ENCODE data around the gene SGMS1. TPM values are rescaled to one million over a fixed set of nuclear protein-coding genes. Genes with fewer than 3 reads are reported as not detected.
"Not testable (repeated sequence)": the region's sequence is repeated elsewhere in the genome, so short reads cannot be mapped to it uniquely, and the experiment has no call there.

Gene SGMS1
- total RNA-seq, 1 experiment from 2014 or later, result 25.5 TPM

DNA sequence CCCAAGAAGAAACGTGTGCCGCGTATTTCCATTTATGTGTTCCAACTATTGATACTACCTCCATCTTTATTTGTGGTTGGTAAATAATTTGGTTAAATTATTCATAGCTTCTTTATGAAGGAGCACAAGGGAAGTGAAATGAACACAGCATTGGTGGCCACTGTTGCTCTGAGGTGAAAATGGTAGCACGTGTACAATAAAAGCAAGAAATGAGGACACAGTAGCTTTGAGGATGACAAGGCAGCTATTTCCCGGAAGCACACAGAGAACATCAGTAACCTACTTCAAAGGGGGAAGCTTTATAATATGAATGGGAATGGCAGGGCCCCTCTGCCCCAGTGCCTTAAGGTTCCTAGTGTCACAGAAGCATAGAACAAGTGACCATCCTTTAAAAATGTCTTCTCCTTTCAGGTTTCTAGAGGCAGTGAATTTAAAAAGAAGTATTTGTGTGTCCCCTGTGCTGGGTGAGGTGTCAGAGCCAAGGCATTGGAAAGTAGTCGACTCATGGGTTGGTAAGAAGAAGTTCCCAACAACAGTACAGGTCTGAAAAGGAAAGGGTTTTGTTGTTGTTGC, 78.8 kb downstream of the SGMS1 start:
- no peak for DNase-seq (ENCODE audit: low spot score)
- in situ Hi-C loops (cut with HindIII; ENCODE audit: low sequenced_read_pairs), result no loop called here

DNA sequence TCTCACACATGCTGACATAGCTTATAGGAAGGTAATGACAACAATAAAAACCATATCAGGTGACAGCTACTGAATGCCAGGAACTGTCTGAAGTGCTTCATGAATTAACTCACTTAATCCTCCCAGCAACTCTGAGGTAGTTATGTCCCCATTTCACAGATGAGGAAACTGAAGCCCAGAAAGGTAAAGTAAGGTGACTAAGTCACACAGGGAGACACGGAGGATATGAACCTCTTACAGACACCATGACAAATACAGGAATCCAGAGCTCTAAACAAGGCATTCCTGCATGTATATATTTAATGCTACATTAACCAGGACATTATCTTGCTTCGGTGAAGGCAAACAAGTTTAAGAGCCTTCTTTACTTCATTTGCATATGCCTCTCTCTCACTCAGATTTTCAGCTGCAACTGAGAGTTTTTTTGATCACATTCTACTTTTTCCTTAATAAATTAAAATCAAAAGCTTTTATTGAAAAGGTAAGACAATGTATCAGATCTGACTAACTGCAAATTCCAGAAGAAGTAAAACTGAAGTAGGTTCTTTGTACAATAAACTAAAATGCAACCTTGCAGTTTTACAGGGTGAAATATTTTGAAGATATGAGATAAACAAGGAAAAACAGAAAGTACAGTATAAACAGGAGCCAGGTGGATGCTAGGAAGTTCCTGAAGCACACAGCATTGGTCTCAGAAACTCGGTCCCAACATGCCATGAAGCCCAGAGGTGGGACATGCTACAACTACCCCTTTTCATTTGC, 79.5 kb downstream of the SGMS1 start:
- DNase-seq (ENCODE audit: low spot score), result no peak
- in situ Hi-C loops (cut with HindIII; ENCODE audit: low sequenced_read_pairs), result no loop called here

DNA sequence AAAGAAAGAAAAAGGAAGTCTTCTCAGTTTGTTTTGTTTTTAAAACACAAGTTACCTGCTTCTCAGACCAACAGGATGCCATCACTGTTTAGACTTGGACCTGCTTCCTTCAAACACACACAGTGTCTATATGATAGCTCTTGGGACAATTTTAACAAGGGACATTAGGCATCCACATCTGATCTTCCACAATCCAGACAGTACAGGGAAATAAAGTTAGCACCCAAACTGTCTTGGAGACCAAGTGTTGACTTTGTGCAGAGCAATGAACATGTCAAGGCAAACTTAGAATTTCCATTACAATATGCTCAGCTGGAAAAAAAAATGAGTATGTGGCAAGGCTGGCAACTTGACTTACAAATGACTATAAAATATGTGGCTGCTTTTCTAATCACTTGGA, 80.9 kb downstream of the SGMS1 start:
- in situ Hi-C loops (cut with HindIII; ENCODE audit: low sequenced_read_pairs), result no loop called here
- DNase-seq (ENCODE audit: low spot score), result no peak

DNA sequence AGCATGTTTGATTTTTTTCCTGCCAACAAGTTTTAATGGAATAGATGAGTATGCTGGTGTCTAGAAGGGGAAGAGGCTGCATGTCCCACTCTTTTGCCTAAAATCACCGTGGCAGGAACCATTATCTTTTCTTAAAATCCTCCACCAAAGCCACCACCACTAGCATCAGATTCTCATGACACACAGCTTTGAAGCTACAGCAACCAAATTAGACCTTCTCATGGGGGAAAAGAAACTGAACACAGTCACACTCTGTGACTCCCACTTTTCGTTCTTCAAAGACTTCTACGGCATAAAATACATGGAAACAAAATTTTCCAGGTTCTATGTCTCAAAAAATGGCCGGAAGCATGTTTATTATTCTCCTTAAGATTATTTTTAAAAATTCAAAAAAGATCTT, 81.8 kb downstream of the SGMS1 start:
- no peak for DNase-seq (ENCODE audit: low spot score)
- in situ Hi-C loops (cut with HindIII; ENCODE audit: low sequenced_read_pairs), result no loop called here

DNA sequence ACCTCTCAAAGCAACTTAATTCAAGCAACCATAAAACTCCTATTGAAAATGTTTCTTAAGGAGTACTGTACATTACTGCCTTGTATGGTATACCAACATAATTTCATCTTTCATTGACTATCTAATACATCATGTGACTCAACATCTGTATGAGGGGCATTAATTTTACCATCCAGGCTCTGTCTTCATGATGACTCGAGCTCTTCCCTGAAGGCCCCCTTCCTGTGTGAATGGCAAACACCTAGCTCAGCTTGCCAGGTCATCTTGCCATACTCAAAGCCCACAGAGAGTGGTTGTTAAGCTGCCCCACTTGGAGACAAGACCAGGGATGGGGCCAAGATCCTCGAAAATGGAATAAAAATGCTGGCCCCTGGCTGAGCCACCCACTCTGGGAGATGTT, 82.4 kb downstream of the SGMS1 start:
- DNase-seq (ENCODE audit: low spot score), result no peak
- in situ Hi-C loops (cut with HindIII; ENCODE audit: low sequenced_read_pairs), result no loop called here

DNA sequence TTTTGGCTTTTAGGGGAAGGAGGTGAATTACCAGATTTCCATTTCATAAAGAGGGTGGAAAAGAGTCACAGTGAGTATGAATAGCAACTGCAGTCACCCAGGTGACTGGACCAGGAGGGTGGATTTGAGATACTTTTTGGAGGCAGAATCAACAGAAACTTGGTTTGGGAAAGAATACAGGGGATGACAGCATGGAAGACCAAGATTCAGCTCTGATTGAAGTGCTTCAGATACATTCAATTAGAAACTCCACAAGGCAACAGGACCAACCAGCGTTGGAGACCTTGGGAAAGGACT, 83.0 kb downstream of the SGMS1 start:
- DNase-seq (ENCODE audit: low spot score), result no peak
- in situ Hi-C loops (cut with HindIII; ENCODE audit: low sequenced_read_pairs), result no loop called here

DNA sequence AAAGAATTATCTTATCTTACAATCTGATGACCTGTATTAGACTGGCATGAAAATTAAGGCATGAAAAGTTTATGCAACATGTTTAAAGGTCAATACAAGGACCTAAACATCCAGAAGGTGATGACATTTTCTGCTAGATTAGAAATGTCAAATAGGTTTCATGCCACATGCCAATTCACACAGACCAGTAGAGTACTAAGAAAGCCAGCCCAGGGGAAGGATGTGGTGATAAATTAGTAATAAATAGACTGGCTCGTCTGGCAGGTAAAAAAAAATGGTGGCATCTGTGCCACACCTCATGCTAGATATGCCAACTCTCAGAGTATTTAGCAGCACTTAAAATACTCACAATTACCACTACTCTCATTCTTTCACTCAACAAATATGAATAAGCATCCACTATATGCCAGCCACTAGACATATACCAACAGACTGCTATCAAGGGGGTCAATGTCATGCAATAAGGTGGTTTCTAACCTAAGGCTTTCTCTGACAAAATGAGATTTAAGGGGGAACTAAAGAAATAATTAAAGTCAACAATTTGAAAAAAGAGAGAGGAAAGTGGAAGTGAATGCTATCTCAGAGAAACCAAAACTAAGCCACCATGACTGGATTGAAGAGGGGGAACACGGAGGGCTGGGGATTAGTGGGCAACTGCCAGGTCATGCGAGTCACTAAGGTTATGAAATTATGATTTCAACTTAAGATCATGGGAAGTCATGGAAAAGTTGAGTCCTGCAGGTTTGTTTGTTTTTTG, 83.5 kb downstream of the SGMS1 start:
- in situ Hi-C loops (cut with HindIII; ENCODE audit: low sequenced_read_pairs), result no loop called here
- DNase-seq (ENCODE audit: low spot score), result no peak

DNA sequence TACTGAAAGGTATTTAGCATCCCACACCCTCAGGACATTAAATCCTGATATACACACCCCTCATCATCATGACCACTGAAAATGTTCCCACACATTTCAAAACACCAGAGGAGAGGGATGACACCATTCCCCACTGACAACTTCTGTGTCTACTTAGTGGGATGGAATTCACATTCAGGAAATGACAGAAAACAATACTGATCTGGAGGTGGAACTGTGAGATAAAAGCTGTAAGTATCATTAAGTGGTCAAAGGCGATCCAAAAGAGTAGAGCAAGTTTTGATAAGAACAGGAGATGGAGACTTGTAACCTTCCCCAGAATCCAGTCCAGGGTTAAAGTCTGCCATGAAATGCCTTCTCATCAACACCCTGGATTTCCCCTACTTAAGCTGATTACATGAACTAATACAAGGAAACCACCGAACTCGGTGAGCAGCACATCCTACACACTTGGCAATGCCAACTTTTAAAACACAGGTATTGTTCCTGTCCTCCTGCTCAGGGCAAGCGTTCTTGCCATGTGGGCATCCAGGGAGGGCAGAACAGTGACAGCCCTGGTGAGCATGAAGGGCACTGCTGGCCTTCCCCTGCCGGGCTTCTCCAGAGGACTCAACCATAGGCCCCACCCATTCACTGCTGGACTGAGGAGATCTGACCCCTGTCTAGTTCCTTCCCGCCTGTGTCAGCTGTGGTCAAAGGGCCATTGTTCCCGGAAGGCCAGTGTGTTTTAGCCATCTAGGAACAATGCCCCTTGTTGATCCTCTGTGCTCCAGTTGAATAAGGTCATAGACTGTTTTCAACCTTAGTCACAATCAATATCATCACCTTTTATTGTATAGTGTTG, 85.0 kb downstream of the SGMS1 start:
- no peak for DNase-seq (ENCODE audit: low spot score)
- in situ Hi-C loops (cut with HindIII; ENCODE audit: low sequenced_read_pairs), result no loop called here

DNA sequence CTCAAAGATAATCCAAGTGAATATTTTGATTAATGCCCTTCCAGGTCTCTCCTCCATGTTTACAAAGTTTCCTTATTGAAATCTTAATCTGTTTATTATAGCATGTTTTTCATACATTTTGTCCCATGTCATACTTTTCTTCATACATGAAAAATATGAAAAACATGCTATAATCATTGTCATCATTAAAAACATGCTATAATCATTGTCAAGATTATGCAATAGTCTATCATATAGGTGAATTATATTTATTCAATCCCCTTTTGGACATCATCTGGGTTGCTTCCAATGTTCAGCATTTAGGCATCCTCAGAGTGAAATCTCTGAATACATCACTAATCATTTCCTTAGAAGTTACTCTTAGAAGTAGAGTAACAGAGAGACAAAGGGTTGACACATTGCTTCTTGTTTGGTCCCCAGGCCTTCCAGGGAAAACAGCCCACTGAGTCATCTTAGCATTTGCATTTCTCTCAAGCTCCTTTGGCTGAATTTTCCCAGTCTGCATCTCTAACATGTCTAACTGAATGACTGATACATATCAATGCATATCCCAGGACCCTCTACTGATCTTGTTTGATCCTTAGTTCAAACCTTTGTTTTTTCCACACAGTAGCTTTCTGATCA, 87.0 kb downstream of the SGMS1 start:
- no peak for DNase-seq (ENCODE audit: low spot score)
- in situ Hi-C loops (cut with HindIII; ENCODE audit: low sequenced_read_pairs), result no loop called here

DNA sequence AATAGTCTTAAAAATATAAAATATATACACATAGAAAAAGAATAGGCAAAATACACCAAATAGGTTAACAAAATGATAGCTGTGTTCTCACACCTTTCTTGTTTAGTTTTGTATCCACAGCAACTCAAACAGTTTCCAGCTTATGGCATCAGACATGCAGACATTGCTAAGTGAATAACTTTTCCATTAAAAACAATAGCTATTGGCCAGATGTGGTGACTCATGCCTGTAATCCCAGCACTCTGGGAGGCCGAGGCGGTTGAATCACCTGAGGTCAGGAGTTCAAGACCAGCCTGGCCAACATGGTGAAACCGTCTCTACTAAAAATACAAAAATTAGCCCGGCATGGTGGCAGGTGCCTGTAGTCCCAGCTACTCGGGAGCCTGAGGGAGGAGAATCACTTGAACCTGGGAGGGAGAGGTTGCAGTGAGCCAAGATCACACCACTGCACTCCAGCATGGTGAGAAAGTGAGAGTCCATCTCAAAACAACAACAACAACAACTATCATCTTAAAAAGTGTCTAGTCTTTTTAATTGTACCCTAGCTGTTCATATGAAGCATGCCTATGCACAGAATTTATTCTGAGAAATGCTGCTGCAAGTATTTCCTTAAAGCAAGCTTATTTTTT, 88.9 kb downstream of the SGMS1 start:
- in situ Hi-C loops (cut with HindIII; ENCODE audit: low sequenced_read_pairs); DNase-seq (ENCODE audit: low spot score): not testable (repeated sequence)

DNA sequence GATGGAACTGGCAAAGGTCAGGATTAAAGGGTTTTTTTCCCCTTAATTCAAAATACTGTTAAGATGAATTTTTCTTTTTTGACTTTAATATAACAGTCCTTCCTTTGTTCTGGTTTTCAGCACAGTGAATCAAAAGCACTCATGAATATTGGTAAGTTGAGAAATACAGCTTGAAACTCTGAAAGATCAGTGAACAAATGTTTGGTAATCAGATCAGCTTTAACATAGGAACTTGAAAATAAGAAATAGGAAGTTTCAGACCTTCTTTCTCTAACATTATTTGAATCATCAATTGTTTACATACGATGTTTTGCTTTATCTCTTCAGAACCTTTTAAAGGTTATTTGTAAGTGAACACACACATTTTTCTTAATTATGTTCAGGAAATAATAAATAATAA, 90.5 kb downstream of the SGMS1 start:
- no peak for DNase-seq (ENCODE audit: low spot score)
- in situ Hi-C loops (cut with HindIII; ENCODE audit: low sequenced_read_pairs), result no loop called here

DNA sequence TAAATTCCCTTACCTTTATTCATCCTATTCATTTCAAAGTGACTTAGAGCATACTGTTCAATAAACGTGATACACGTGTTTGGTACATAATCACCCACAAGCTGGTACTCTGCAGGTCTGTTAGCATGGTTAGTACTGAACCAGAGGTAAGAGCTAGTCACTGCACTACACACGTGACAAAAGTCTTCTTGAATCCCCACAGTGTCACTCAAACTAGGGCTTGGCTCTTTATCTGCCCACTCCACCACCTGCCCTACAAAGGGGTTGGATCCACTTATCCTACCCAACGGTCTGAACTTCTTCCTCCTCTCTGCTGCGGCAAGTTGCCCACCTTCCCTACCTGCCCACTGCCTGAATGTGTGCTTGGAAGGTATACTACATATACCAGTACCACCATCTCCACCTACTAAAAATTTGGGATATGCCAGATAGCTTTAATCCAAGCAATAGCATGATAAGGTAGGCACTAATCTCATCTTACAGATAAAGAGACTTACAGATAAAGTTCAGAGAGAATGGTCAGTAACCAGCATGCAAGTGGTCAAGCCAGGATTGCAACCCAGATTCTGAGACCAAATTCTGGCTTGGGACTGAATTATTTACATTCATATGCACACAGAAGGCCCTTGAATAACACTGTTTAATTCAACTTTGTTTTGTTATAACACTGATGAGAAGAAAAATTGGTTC, 92.2 kb downstream of the SGMS1 start:
- in situ Hi-C loops (cut with HindIII; ENCODE audit: low sequenced_read_pairs), result no loop called here
- no peak for DNase-seq (ENCODE audit: low spot score)

DNA sequence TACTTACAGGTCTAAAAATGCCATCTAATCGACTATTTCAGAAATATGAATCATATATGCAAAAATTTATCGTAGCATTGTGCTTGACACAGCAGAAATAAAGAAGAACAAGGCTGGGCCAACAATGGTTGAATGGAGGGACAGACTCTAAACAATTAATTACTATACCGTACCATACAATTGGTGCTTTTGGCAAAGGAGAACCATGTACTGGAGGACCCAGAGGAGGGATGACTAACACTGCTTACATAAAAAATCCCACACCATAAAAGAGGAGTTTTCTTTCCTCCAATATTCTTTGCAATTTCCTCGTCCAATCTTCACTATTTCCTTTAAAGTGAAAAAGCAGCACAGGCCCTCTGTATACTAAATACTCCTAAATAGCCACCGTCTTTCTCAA, 94.1 kb downstream of the SGMS1 start:
- in situ Hi-C loops (cut with HindIII; ENCODE audit: low sequenced_read_pairs), result no loop called here

DNA sequence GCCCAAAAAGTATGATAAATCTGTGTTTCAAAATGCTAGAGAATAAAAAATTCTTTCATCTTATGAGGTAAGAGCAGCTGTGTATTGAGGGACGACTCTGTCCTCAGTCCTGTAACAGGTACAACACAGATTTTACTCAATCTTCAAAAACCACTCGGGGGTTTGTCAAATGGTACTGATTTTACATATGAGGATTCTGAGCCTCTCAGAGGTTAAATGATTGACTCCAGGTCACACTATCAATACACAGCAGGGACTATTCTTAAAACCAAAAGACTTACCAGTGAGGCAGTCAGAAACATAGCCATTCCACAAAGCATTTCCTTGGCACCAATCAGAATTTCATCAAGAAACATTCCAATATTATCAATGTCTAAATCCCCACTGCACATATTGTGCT, 95.5 kb downstream of the SGMS1 start:
- no peak for DNase-seq (ENCODE audit: low spot score)
- in situ Hi-C loops (cut with HindIII; ENCODE audit: low sequenced_read_pairs), result no loop called here

More for the DNA sequence above, 94.1 kb downstream of the SGMS1 start:
- no peak for DNase-seq (ENCODE audit: low spot score)

DNA sequence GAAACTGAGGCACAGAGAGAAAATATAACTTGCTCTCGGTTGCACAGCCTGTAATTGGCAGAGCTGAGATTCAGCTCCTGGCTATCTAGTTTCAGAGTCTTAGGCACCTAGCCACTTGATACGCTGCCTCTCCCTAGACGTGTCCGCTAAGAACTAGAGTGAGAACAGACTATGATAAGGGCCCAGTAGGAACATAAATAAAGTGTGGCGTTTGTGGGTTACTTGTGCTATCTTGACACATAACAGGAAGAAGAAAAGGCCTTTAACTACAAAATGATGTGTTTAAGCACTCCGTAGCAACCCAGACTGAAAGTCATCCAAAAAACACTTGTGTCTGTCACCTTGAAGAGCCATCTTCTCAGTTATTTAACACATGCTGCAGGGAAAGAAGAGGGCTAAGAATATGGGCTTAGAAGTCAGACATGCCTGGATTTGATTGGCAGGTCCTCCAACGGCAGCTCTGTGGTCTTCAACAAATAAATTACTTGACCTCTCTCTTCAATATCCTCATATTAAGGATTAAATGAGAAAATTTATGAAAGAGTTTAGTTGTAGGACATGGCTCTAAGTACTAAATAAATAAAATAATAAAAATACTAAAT, 96.2 kb downstream of the SGMS1 start:
- DNase-seq (ENCODE audit: low spot score), result no peak
- in situ Hi-C loops (cut with HindIII; ENCODE audit: low sequenced_read_pairs), result no loop called here

DNA sequence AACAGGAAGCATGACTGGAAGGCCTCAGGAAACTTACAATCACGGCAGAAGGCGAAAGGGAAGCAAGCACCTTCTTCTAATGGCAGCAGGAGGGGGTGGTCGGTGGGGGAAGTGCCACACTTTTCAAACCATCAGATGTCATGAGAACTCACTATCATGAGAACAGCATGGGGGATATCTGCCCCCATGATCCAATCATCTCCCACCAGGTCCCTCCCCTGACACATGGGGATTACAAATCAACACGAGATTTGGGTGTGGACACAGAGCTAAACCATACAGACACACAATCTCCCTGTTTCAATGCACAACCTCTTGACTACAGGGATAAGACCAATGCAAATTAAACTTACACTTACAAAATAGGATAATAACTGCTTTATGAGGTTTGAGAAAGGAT, 97.6 kb downstream of the SGMS1 start:
- in situ Hi-C loops (cut with HindIII; ENCODE audit: low sequenced_read_pairs), result no loop called here
- no peak for DNase-seq (ENCODE audit: low spot score)

DNA sequence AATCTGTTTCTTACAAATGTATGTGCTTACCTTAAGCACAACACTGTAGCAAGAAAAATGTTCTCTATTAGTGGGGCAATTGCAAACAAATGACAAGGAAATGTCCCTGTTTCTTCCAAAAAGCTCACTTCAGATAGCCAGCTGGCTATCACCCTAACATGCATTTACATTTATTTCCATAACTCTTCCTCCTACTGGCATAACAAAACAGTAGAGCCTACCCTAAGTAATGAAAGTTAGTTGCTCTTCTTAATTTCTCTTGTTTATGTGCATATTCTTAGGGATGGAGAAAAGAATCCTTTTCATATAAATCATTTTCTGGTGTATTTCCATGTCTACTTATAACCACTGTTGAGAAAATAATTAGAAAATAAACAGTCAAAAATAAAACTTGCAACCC, 100.4 kb downstream of the SGMS1 start:
- in situ Hi-C loops (cut with HindIII; ENCODE audit: low sequenced_read_pairs), result no loop called here

DNA sequence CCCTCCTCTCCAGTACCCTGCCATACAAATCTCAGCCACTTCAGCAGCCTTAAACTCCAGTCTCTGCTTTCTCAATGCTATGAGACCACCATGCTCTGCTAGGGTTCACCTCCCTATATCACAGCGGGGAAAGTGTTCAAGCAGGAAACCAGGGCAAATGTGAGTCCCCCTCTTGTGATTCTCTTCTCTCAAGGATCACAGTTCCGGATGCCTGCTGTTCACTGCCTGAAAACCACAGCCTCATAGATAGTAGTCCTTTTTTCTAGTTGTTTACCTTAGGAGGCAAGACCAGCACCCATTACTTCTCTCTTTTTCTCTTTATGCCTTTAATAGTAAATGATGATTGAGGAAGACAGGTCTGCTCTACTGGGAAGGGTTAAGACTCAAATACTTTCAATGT, 100.8 kb downstream of the SGMS1 start:
- in situ Hi-C loops (cut with HindIII; ENCODE audit: low sequenced_read_pairs), result no loop called here
- no peak for DNase-seq (ENCODE audit: low spot score)

More for the DNA sequence above, 100.4 kb downstream of the SGMS1 start:
- DNase-seq (ENCODE audit: low spot score), result no peak
